ENCODE data around the gene ASB10.
A peak's percentile ranks its signal among the peaks of the same experiment; 100 is the strongest.

DNA sequence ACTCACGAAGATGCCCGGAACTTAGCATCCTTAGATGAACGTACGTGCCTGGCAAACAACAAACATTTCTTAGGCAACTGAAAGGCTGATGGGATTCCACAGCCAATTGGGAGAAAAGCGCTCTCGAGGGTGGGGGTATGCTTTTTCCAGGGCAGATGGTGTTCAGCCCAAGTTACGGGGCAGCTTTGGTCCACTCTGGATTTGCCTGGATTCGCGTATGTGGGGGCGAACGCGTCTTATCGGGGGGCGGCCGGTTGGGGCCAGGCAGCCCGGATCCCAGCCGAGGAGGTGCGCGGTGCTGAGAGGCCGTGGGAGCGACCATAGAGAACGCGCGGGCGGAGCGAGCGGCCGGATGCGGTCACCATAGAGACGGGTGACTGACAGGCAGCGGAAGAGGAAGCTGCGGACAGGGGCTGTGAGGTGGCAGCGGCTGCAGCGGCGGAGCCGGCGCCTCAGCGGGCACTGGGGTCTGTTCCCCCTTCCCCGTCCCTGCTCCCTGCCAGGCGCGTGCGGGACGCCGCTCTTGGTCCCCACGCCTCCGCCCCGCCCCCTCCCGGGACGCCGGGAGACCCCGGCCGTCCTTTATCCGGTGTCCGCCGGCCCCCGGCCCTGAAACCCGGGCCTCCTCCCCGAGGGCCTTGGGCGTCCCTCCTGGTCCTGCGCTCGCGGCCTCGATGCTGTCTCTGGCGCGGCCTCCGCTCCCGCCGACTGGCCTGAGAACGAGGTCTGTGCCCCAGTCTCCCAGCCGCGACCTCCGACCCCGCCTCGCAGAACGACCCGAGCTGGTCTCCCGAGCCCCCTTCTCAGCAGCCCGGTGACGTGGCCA lies 45.3 kb upstream of the ASB10 start, which contains the start of gene CHPF2:
- TF ChIP-seq, protein P1, sequence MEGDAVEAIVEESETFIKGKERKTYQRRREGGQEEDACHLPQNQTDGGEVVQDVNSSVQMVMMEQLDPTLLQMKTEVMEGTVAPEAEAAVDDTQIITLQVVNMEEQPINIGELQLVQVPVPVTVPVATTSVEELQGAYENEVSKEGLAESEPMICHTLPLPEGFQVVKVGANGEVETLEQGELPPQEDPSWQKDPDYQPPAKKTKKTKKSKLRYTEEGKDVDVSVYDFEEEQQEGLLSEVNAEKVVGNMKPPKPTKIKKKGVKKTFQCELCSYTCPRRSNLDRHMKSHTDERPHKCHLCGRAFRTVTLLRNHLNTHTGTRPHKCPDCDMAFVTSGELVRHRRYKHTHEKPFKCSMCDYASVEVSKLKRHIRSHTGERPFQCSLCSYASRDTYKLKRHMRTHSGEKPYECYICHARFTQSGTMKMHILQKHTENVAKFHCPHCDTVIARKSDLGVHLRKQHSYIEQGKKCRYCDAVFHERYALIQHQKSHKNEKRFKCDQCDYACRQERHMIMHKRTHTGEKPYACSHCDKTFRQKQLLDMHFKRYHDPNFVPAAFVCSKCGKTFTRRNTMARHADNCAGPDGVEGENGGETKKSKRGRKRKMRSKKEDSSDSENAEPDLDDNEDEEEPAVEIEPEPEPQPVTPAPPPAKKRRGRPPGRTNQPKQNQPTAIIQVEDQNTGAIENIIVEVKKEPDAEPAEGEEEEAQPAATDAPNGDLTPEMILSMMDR (IDR thresholded peaks at IDR 0.05; ENCODE audit: low read depth, low read length, missing input control), result no peak
- TF ChIP-seq, protein P2, sequence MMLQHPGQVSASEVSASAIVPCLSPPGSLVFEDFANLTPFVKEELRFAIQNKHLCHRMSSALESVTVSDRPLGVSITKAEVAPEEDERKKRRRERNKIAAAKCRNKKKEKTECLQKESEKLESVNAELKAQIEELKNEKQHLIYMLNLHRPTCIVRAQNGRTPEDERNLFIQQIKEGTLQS (IDR thresholded peaks at IDR 0.05), result no peak
- no peak for TF ChIP-seq TAF1 (conservative IDR thresholded peaks at IDR 0.05)
- peak in 1 of 2 donors; percentile 83 for TF ChIP-seq GABPA (IDR thresholded peaks at IDR 0.05 in 1 of 2, conservative IDR thresholded peaks at IDR 0.05 in 1 of 2)
- peak; percentile 31 for TF ChIP-seq YY1 (IDR thresholded peaks at IDR 0.05)
- no peak for TF ChIP-seq RAD21 (IDR thresholded peaks at IDR 0.05)
- TF ChIP-seq RXRA (IDR thresholded peaks at IDR 0.05), result no peak
- TF ChIP-seq, protein P3, sequence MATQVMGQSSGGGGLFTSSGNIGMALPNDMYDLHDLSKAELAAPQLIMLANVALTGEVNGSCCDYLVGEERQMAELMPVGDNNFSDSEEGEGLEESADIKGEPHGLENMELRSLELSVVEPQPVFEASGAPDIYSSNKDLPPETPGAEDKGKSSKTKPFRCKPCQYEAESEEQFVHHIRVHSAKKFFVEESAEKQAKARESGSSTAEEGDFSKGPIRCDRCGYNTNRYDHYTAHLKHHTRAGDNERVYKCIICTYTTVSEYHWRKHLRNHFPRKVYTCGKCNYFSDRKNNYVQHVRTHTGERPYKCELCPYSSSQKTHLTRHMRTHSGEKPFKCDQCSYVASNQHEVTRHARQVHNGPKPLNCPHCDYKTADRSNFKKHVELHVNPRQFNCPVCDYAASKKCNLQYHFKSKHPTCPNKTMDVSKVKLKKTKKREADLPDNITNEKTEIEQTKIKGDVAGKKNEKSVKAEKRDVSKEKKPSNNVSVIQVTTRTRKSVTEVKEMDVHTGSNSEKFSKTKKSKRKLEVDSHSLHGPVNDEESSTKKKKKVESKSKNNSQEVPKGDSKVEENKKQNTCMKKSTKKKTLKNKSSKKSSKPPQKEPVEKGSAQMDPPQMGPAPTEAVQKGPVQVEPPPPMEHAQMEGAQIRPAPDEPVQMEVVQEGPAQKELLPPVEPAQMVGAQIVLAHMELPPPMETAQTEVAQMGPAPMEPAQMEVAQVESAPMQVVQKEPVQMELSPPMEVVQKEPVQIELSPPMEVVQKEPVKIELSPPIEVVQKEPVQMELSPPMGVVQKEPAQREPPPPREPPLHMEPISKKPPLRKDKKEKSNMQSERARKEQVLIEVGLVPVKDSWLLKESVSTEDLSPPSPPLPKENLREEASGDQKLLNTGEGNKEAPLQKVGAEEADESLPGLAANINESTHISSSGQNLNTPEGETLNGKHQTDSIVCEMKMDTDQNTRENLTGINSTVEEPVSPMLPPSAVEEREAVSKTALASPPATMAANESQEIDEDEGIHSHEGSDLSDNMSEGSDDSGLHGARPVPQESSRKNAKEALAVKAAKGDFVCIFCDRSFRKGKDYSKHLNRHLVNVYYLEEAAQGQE (IDR thresholded peaks at IDR 0.05), result no peak
- no peak for TF ChIP-seq NR2F2 (IDR thresholded peaks at IDR 0.05)
- TF ChIP-seq, protein P4, sequence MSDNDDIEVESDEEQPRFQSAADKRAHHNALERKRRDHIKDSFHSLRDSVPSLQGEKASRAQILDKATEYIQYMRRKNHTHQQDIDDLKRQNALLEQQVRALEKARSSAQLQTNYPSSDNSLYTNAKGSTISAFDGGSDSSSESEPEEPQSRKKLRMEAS (IDR thresholded peaks at IDR 0.05), result no peak
- TF ChIP-seq JUND (IDR thresholded peaks at IDR 0.05), result no peak

Data from liver (tissue), 3 donors.